ENCODE results near the gene C2. TPM values are rescaled to one million over a fixed set of nuclear protein-coding genes. Genes with fewer than 3 reads are reported as not detected.

Gene C2
- total RNA-seq, 2 experiments from 2014 or later: 0.97 to 1.0 TPM

Small RNA genes within 50 kb of the gene (microRNA-seq; reads per million reads assigned to microRNA genes)
- gene MIR1236 (ENCODE audit: borderline microRNAs expressed, borderline number of aligned reads, borderline replicate concordance): 1.2 reads per million

Other genes with a start within 250 kb of the C2 start
- 1 to 10 TPM; 1.4 to 1.8 TPM for gene LY6G5C, start 246.7 kb upstream of the C2 start, total RNA-seq
- 10 to 100 TPM; 29.1 to 29.6 TPM for gene ABHD16A, start 224.4 kb upstream of the C2 start, total RNA-seq
- gene LY6G6F, start 220.9 kb upstream of the C2 start, total RNA-seq: not detected
- gene LY6G6D, start 212.4 kb upstream of the C2 start, total RNA-seq: not detected
- gene LY6G6C, start 206.0 kb upstream of the C2 start, total RNA-seq: not detected
- not detected for gene MPIG6B, start 204.3 kb upstream of the C2 start, total RNA-seq
- 1 to 10 TPM; 6.2 to 6.6 TPM for gene DDAH2, start 198.4 kb upstream of the C2 start, total RNA-seq
- 100 to 1,000 TPM; 430 to 442 TPM for gene CLIC1, start 191.2 kb upstream of the C2 start, total RNA-seq
- 10 to 100 TPM; 80.9 to 83.8 TPM for gene MSH5, start 187.7 kb upstream of the C2 start, total RNA-seq
- 10 to 100 TPM; 11.3 to 13.2 TPM for gene SAPCD1, start 165.1 kb upstream of the C2 start, total RNA-seq
- 1 to 10 TPM; 2.0 to 2.1 TPM for gene VWA7, start 150.4 kb upstream of the C2 start, total RNA-seq
- 100 to 1,000 TPM; 141 to 153 TPM for gene VARS1, start 132.0 kb upstream of the C2 start, total RNA-seq
- 100 to 1,000 TPM; 142 to 143 TPM for gene LSM2, start 120.8 kb upstream of the C2 start, total RNA-seq
- gene HSPA1L, start 112.4 kb upstream of the C2 start, total RNA-seq: 1 to 10 TPM; 2.0 TPM
- 10 to 100 TPM; 68.5 to 69.9 TPM for gene HSPA1A, start 112.2 kb upstream of the C2 start, total RNA-seq
- 10 to 100 TPM; 59.5 to 62.3 TPM for gene HSPA1B, start 100.0 kb upstream of the C2 start, total RNA-seq
- 10 to 100 TPM; 13.0 to 13.4 TPM for gene NEU1, start 64.9 kb upstream of the C2 start, total RNA-seq
- gene SLC44A4, start 48.7 kb upstream of the C2 start, total RNA-seq: under 1 TPM in 1 of 2 experiments, not detected in 1; 0.17 TPM
- 10 to 100 TPM; 45.5 to 46.0 TPM for gene EHMT2, start 30.0 kb upstream of the C2 start, total RNA-seq
- 1 to 10 TPM; 1.8 to 2.0 TPM for gene ZBTB12, start 25.6 kb upstream of the C2 start, total RNA-seq
- gene CFB, start 18.4 kb downstream of the C2 start, total RNA-seq: under 1 TPM; 0.76 to 0.82 TPM
- gene NELFE, start 31.3 kb downstream of the C2 start, total RNA-seq: 10 to 100 TPM; 87.1 to 89.0 TPM
- 100 to 1,000 TPM in 1 of 2 experiments, 10 to 100 TPM in 1; 95.7 to 101 TPM for gene SKIC2, start 31.5 kb downstream of the C2 start, total RNA-seq
- gene DXO, start 44.4 kb downstream of the C2 start, total RNA-seq: 10 to 100 TPM; 10.8 to 12.3 TPM
- 1 to 10 TPM; 4.5 to 4.8 TPM for gene C4A, start 54.3 kb downstream of the C2 start, total RNA-seq
- 1 to 10 TPM; 3.1 to 5.5 TPM for gene C4B, start 87.1 kb downstream of the C2 start, total RNA-seq
- gene CYP21A2, start 110.7 kb downstream of the C2 start, total RNA-seq: under 1 TPM in 1 of 2 experiments, not detected in 1; 0.24 TPM
- gene TNXB, start 181.6 kb downstream of the C2 start, total RNA-seq: 1 to 10 TPM; 5.2 to 5.8 TPM
- 10 to 100 TPM; 67.4 to 80.9 TPM for gene ATF6B, start 200.5 kb downstream of the C2 start, total RNA-seq
- gene FKBPL, start 202.6 kb downstream of the C2 start, total RNA-seq: 1 to 10 TPM; 7.0 to 7.8 TPM
- under 1 TPM; 0.33 to 0.36 TPM for gene PRRT1, start 224.2 kb downstream of the C2 start, total RNA-seq
- gene PPT2, start 226.4 kb downstream of the C2 start, total RNA-seq: 1 to 10 TPM; 9.5 to 9.9 TPM
- 1 to 10 TPM; 6.5 to 7.1 TPM for gene EGFL8, start 236.9 kb downstream of the C2 start, total RNA-seq
- gene AGPAT1, start 248.4 kb downstream of the C2 start, total RNA-seq: 10 to 100 TPM; 34.0 to 34.8 TPM

Data from activated CD4-positive, alpha-beta memory T cell treated with anti-CD3 and anti-CD28 coated beads for 36 hours (primary cell).